Measurements from ENCODE around the gene FAM118A.

DNA sequence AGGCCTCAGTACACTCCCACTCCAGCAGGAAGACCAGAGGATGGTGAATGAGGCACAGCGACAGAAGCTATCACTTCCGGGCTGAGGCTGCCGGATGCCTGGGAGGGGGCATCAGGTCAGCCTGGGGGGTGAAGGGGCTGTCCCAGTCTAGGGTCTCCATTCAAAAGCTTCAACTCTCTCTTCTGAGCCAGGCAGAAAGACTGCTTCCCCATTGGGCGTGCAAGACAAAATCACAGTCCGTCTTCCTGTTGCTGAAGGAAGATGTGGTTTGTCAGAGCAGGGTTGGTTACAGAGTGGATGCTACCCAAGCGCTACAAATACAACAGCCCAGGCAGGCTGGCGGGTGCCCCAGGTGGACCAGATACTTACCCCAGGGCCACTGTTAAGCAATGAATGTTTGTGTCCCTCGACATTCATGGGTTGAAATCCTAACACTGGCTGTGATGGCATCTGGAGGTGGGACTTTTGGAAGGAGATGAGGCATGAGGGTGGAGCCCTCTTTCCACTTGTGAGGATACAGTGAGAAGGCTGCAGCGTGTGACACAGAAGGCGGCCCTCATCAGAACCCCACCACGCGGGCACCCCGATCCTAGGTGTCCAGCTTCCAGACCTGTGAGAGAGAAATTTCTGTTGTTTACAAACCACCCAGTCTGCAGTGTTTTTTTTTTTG is 13.0 kb upstream of the FAM118A start:
- TF ChIP-seq, protein P1, sequence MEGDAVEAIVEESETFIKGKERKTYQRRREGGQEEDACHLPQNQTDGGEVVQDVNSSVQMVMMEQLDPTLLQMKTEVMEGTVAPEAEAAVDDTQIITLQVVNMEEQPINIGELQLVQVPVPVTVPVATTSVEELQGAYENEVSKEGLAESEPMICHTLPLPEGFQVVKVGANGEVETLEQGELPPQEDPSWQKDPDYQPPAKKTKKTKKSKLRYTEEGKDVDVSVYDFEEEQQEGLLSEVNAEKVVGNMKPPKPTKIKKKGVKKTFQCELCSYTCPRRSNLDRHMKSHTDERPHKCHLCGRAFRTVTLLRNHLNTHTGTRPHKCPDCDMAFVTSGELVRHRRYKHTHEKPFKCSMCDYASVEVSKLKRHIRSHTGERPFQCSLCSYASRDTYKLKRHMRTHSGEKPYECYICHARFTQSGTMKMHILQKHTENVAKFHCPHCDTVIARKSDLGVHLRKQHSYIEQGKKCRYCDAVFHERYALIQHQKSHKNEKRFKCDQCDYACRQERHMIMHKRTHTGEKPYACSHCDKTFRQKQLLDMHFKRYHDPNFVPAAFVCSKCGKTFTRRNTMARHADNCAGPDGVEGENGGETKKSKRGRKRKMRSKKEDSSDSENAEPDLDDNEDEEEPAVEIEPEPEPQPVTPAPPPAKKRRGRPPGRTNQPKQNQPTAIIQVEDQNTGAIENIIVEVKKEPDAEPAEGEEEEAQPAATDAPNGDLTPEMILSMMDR (IDR thresholded peaks at IDR 0.05; ENCODE audit: low read length), result no peak
- TF ChIP-seq EZH2 (IDR thresholded peaks at IDR 0.05; ENCODE audit: borderline replicate concordance, low read length), result no peak
